HG03095 (cell line): ENCODE measurements around the gene AUH.
A peak's percentile ranks its signal among the peaks of the same experiment; 100 is the strongest.
"Not testable (repeated sequence)": the region's sequence is repeated elsewhere in the genome, so short reads cannot be mapped to it uniquely, and the experiment has no call there.

ENCODE experiments used
- ATAC-seq: cut with Tn5 transposase; IDR thresholded peaks from one replicate; pipeline ENCODE4 v1.9.1; 2021; ENCODE audit warnings: moderate library complexity; ENCODE audit not compliant: unreplicated experiment

AUH gene

GRCh38 chr9:91211919-91212318, 149.8 kb downstream of the AUH start:
- no peak for ATAC-seq

DNA sequence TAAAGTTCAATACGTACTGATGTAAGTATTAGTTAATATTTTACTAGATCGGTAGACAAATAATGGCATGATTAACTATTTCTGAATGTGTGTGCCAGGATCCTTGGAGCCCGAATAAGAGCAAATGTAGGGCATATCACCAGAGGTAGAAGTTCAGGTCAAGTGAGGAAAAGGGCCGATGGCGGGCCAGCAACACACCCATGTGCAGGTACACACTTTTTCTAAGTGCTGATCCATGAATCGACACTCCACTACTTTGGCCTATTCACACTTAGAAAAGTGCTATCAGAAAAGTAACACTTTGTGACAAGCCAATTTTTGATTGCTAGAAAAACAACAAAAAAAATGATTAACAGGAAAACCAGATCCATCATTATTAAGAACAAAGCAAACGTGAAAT, 150.3 kb downstream of the AUH start:
- no peak for ATAC-seq

DNA sequence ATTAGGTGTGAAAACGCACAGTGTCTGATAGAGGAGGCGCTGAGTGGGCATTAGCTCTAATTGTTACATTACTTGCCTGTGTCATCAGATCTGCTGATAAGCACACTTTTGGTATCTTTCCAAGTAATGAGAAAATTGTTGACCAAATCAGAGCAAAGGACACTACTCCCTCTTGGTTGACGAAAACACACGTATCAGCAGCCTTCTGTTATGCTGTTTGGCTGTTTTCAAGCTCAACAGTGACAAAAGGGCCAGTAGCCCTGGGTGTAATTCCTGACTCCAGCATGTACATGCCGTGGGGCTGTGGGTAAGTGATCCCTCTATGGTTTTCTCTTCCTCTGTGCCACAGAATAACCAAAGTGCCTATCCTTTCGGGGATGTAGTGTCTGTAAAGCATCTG, 151.4 kb downstream of the AUH start:
- ATAC-seq, result no peak

GRCh38 chr9:91208837-91209236, 152.9 kb downstream of the AUH start:
- no peak for ATAC-seq

DNA sequence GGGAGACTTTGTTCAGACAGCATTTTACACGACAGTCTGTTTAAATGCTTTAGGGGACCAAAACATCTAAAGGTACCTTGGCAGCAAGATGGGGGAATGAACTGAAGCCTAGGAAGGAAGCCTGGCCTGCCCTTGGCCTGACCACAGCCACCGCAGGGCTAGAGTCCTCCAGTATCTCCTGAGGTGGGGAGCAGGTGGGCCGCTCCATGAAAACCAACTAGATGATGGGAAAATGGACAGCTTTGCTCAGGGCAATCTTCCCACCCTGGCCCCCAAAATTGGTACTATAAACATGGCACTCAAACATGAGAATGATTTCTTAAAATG, 153.3 kb downstream of the AUH start:
- no peak for ATAC-seq

GRCh38 chr9:91207729-91208418, 153.8 kb downstream of the AUH start:
- peak; percentile 84 for ATAC-seq

GRCh38 chr9:91207397-91207728, 154.4 kb downstream of the AUH start:
- ATAC-seq, result no peak

GRCh38 chr9:91206806-91207205, 154.9 kb downstream of the AUH start:
- no peak for ATAC-seq

DNA sequence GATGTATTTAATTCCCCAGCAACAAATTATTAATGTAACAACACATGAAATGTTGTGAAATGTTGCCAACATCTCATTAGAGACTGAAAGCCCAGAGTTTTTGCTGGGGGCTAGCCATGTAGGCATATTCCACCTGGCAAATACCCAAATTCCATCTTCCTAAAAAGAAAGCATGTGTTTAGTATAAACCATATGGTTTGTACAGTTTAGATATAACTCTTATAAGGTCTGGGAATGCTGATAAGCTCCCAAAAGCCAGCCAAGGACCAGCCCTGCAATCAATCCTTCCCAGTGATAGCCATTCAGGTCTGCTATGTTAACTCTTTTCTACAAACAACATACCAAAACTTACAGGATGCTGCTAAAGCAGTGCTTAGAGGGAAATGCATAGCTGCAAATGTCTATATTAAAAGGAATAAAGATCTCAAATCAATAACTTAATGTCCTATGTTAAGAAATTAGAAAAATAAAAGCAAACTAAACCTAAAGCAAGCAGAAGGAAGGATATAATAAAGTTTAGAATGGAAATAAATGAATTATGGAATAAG, 158.9 kb downstream of the AUH start:
- ATAC-seq, result no peak

DNA sequence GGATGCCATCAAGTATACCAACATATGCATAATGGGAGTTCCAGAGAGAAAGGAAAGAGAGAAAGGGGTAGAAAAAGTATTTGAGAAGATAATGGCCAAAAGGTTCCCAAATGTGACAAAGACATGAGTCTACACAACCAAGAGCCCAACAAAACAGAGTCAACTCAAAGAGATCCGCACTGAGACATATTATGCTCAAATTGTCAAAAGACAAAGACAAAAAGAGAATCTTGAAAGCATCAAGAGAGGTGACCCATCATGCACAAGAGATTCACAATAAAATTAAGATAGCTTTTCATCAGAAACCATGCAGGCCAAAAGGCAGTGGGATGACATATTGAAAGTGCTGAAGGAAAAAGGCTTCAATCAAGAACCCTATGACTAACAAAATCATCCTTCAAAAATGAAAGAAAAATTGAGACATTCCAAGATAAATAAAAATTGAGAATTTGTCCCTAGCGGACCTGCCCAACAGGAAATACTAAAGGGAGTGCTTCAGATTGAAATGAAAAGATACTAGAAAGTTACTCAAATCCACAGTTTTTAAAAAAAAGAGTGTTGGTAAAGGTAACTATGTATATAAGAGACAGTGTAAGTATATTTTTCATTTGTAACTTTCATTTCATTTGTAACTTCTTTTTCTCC, 160.9 kb downstream of the AUH start:
- no peak for ATAC-seq

GRCh38 chr9:91199739-91200497, 161.8 kb downstream of the AUH start:
- ATAC-seq, result no peak

DNA sequence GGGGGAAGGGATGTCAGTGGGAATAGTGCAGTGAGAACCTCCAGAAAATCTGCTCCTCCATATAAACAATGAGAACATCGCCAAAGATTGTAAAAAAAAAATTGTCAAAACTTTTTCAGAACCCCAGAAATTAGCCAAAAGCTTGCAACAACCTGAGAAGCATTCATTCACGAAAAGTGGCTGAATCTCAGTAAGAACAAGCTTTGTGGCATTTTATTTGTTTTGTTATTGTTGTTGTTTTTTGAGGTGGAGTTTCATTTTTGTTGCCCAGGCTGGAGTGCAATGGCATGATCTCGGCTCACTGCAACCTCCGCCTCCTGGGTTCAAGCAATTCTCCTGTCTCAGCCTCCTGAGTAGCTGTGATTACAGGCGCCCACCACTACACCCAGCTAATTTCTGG, 162.8 kb downstream of the AUH start:
- not testable (repeated sequence) for ATAC-seq

- no peak for ATAC-seq
Observed at GRCh38 chr9:91198405-91198804, 163.3 kb downstream of the AUH start.

- ATAC-seq, result no peak
Observed at GRCh38 chr9:91197232-91198181, 164.2 kb downstream of the AUH start.

GRCh38 chr9:91196103-91196950, 165.4 kb downstream of the AUH start:
- ATAC-seq, result no peak

- no peak for ATAC-seq
Observed at GRCh38 chr9:91195372-91196012, 166.2 kb downstream of the AUH start.

GRCh38 chr9:91193658-91194391, 167.9 kb downstream of the AUH start:
- peak; percentile 75 for ATAC-seq

DNA sequence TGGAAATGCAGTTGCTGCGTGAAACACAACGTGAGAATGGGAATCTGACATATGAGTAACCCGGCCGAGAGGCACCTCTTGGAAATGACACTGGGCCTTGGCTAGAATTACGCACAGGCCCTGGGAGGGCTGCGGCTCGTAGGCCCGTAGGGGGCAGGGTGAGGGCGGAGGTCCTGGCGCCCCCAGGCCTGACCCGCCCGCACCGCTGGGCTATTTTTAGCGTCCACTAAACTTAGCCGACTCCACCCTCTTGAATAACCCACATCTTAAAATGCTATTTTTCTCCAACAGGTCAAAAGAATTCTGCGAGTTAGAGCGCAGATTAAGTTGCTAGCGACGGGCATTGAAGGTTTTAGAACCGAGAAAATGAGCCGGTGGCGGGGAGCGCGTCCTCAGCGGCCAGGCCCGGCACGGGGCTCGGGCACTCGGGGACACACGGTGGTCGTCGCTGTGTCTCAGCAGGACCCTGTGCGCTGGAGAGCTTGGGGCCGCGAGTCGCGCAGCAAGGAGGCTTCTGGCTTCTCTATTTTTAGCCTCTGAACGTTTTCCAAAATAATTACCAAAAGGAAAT, 168.5 kb downstream of the AUH start:
- ATAC-seq, result peak; percentile 30
